NCI-H128 (cell line): ENCODE data around the gene TARBP1.
"Not testable (repeated sequence)": the region's sequence is repeated elsewhere in the genome, so short reads cannot be mapped to it uniquely, and the experiment has no call there.

Source experiments
- DNase-seq: peaks from one replicate; lab custom pipeline; 2025; ENCODE audit not compliant: unreplicated experiment; lab: John Stamatoyannopoulos, UW

The TARBP1 gene

GRCh38 chr1:234504969-234505768, 26.2 kb upstream of the TARBP1 start:
- DNase-seq: no peak

DNA sequence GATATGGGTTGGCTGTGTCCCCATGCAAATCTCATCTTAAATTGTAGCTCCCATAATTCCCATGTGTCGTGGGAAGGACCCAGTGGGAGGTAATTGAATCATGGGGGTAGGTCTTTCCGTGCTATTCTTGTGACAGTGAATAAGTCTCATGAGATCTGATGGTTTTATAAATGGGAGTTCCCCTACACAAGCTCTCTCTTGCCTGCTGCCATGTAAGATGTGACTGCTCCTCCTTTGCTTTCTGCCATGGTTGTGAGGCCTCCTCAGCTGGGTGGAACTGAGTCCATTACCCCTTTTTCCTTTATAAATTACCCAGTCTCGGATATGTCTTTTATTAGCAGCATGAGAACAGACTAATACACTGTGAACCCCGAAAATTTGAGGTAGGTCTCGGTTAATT, 25.3 kb upstream of the TARBP1 start:
- not testable (repeated sequence) for DNase-seq

DNA sequence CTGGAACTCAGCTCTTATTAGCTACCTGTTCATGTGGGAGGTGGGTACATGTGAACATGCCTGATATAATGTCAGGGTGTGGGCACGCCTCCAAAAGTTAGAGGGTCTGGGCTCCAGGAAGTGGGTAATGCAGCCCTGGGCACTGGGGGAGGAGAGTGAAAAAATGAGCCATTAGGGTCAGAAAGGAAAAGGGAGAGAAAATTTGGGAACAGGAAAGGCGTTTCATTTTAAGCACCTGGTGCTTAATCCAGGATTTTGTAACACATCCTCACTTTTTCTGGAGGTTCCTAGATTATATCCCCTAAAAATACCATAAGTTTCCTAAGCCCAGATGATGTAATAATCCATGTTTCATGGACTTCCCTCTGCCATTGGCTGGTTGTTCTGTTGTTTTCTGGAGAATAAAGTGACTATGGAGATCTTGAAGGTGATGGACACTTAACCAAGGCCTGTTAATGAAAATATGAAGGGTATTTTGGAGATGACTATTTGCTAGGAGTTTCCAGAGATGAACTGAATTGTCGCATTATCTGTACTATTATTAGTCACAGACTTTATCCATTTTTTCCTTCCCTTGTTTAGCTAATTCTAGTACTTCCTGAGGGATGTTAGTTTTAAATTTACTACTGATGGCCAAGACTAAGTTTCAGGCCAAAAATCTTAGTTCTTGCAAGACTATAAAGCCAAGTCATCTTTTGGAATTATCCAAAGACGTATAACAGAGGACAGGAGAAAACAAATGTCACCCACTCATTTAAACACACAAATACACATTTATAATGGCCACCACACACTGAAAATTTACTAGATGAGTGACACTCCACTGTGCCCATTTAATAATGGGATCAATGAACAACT, 24.4 kb upstream of the TARBP1 start:
- DNase-seq: no peak

DNA sequence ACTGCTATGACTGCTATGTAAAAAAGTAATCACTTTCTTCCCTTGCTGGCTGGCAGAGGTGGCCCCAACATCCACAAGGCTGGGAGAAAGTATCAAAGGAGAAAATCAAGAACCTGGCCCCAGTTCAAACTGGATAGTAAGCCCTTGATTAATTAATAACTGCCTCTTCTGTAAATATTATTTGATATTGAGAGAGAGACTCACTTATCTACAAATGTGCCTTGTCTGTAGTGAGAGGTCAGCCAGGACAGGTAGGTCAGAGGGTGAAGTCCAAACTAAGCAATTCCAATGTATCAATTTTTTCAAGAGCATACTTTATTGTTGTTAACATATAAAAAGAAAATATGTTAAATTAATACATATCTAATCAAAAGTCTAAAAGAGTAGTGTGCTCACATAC, 23.8 kb upstream of the TARBP1 start:
- no peak for DNase-seq

GRCh38 chr1:234500269-234500668, 21.3 kb upstream of the TARBP1 start:
- no peak for DNase-seq

GRCh38 chr1:234499943-234500245, 20.9 kb upstream of the TARBP1 start:
- no peak for DNase-seq

- peak; percentile 85 for DNase-seq
Observed at GRCh38 chr1:234499119-234499942, 20.4 kb upstream of the TARBP1 start.

GRCh38 chr1:234498448-234499118, 19.6 kb upstream of the TARBP1 start:
- DNase-seq: no peak

- no peak for DNase-seq
Observed at GRCh38 chr1:234497589-234497988, 18.6 kb upstream of the TARBP1 start.

- DNase-seq: no peak
Observed at GRCh38 chr1:234495231-234495990, 16.4 kb upstream of the TARBP1 start.

- DNase-seq: no peak
Observed at GRCh38 chr1:234494049-234494448, 15.1 kb upstream of the TARBP1 start.

DNA sequence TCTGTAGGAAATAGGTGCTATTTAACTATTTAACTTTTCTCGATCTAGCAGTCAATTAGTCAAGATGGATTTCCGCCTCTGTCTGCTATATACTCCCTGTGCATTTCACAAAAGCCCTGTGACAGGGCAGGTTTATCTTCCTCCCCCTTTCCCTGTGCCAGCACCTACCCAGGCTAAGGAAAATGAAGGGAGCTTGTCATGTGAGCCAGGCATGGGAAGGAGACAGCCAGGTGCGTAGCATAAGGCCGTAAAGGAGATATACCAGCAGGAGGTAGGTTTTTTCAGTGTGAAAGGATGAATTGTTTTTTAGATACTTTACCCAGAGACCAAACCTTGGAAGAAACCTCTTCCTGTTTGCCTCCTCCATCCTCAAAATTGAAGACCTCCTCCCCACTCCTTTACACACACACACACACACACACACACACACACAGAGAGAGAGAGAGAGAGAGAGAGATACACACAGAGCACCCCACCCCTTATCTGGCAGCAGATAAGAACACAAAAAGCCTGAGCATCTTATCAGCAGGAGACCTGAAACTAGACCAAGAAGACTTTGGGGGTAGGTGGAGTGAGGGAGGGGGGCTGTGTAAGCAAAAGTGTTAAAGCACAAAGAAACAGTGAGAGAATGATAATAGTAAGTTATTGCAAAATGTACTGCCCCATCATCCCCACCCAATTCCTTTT, 12.0 kb upstream of the TARBP1 start:
- no peak for DNase-seq

GRCh38 chr1:234489698-234490077, 10.7 kb upstream of the TARBP1 start:
- no peak for DNase-seq

DNA sequence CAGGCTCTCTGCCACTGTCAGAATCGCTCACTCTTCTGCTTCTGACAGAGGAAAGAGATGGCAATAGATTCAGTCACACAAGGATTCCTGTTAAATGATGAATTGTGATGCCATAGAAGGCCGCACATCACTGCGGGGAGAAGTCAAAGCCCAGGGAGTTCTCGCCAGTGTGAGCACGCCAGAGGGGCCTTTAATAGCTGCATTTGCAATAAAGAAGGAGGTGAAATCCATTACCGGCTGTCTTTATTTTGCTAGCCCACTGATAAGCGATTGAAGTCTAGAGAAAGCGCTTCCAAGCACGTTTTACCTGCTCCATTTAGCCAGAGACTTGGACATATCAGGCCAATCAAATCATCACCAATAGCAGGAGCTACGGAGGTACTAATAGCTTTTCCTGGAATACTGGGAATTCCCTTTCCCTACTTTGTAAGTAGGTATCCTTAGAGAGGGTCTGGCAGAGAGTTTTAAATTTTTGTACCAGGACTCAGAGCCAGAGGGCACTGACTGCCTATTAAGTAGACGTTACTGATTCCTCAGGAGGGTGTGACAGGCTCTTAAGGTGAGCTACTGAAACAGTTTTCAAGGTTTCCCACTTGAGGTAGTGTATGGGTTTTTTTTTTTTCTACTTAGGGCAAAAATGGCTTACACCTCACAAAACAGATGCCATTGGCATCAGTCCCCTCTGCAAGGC, 10.2 kb upstream of the TARBP1 start:
- no peak for DNase-seq

DNA sequence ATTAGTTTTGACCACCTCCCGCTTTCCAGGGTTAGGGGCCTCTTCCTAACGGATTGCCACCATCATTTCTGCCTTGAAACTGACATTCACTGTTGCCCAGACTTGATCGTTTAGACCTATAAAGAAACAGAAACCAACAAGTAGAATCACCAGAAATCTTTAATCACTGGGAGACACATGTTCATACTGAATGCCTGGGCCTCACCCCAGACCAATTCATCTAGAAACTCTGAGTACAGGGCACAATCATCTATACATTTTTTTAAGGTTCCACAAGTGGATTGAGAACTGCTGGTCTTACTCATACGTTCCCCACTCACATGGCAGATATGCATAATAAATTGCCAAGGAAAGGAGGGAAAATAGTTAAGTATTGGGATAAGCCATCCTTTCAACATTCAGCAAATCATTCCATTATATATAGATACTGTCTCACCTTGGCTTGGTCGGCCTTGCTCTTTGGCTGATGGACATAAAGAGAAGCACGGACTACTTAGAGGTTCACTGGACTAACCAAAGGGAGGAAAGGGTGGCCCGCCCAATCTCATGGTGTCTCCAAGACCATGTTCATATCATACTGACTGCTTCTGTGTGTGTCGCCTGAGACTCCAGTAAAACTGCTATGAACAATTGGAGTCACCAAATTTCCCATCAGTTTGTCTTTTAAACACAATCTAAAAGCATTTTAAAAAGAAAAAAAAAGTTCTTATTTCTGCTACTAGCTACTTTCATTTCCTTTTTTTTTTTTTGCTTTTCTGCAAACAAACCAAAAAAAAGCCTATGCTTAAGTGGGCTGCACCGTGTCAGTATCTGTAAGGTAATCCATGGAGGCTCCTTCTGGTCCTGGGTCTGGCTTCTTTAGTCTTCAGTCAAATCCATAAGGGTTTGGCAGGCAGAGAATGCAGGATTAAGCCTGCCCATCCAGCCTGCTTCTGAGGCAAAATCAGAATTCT, 9.4 kb upstream of the TARBP1 start:
- DNase-seq: no peak

DNA sequence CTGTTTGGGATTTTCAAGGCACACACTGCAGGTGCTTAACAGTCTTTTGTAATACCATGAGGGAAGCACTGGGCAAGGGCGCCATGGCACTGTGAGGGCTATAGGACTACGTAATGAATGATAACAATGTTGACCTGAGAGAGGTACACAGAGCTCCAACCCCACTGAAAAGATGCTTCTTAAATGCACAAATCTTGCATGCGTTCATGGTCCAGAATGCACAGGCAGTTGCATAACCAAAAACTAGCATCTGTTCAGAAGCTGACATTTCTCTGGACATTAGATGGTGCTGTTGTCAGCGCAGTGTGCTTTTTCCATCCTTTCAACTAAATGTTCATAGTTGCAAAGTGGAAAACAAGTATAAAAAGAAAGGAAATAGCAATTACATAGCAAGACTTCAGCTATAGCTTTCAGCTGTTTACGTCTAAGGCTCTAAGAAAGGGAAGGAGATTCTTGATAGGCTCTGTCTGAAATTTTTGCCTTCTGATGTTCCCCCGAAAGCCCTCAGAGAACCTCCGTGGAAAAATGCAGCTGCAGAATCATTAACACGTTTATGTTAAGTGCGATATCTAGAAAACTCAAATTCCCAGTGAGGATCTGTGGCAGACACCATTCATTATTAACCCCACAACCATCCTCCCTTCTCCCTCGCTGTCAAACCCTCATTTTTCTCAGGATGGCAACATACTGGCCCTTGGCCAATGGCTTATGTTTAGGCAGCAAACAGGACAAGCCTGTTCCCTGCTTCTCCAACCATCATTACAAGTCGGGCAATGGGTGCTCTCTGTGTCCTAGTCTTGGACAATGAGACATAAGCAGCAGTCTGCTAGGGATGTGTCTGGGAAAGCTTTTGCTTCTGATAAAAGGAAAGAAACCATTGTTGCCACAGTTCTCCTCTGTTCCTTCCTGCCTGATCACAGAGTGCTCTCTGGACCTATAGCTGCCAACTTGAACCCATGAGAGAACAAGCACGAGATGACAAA, 8.2 kb upstream of the TARBP1 start:
- DNase-seq: no peak
